Hepatic stellate cell (primary cell): ENCODE results near the gene MYADM.

ENCODE experiments used
- DNase-seq: peaks from one replicate; pipeline ENCODE4 v3.0.0; 2011; ENCODE audit warnings: low spot score

The MYADM gene

DNA sequence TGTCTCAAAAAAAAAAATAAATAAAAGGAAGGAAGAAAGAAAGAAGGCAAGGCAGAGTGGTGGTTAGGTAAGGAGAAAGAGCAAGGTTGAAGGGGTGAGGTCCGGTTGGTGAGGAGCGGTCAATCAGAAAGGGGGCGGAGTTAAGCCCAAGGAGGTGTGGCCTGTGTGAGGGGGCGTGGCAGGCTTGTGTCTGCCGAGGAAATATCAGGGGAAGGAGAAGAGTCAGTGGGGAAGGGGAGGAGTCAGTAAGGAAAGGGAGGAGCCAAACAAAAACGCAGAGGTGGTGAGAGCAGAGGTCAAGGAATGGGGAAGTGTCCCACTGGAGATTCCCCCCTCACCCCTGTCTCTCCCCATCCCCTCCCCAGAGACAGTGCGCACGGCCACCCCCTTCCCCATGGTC, 47.3 kb downstream of the MYADM start:
- no peak for DNase-seq

DNA sequence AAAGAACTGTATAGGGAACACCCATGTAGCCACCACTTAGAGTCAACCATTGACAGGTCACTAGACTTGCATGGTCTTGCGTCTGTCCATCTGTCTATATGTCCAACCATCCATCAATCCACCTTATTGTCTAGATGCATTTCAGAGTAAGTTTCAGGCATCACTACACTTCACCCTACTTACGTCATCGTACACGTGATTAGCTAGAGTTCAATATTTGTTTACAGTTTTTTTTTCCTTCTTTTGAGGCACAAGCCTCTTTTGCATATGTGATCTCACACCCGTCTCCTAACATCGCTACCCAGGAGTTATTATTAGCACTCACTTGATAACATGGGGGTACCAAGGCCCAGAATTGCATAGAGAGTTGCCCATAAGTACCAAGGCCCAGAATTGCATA, 48.3 kb downstream of the MYADM start:
- DNase-seq = no peak

DNA sequence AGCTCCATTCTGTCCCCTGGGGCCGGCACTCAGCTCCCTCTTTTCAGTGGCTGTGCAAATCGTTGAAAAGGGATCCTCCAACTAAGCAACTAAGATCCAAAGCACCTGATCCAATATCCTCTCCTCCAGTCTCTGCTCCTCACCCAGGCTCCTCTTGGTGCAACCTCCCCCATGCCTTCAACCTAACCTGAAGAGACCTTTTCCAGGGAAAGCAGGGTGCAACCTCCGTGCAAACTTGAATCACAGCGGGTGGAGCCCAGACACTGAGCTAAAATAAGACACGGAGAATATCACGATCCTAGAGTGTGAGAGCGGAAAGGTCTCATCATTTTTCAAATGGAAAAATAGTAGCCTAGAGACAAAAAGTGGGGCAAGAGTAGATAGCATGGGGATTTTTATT, 49.7 kb downstream of the MYADM start:
- no peak for DNase-seq
